Fibroblast of lung (primary cell): Measurements from ENCODE around the gene GAGE12D. TPM values are rescaled to one million over a fixed set of nuclear protein-coding genes. Genes with fewer than 3 reads are reported as not detected.
"Not testable (repeated sequence)": the region's sequence is repeated elsewhere in the genome, so short reads cannot be mapped to it uniquely, and the experiment has no call there.

Source experiments
- DNase-seq, 2 donors: peaks; one replicate each; pipeline versions ENCODE4 v3.0.0 to v3.0.0-alpha.2; 2010; ENCODE audit warnings: low read depth in 2 of 2
- H2AFZ ChIP-seq: 2 replicates; pipeline ENCODE4 v1.5.1; 2012; ENCODE audit warnings: low read length, control low read depth, inconsistent platforms
- H3K27ac ChIP-seq: 2 replicates; pipeline ENCODE4 v1.5.1; 2011; ENCODE audit warnings: low read length, control low read depth; ENCODE audit not compliant: insufficient read depth
- H3K27me3 ChIP-seq: 2 replicates; pipeline ENCODE4 v1.5.1; 2011; ENCODE audit warnings: mild to moderate bottlenecking, low read length; ENCODE audit not compliant: control insufficient read depth, insufficient read depth
- H3K36me3 ChIP-seq: 2 replicates; pipeline ENCODE4 v1.5.1; 2011; ENCODE audit warnings: low read length; ENCODE audit not compliant: control insufficient read depth, insufficient read depth
- H3K4me1 ChIP-seq: 2 replicates; pipeline ENCODE4 v1.5.1; 2011; ENCODE audit warnings: low read length; ENCODE audit not compliant: control insufficient read depth, insufficient read depth; ENCODE audit errors: extremely low read depth
- H3K4me2 ChIP-seq: 2 replicates; pipeline ENCODE4 v1.5.1; 2011; ENCODE audit warnings: low read length, control low read depth; ENCODE audit not compliant: insufficient read depth; ENCODE audit errors: extremely low read depth
- H3K4me3 ChIP-seq, 4 experiments: fragments of 200-600 bp in 1 of 4; sonication (generic) in 1 of 4; replicated peaks in 1 of 4; 2 replicates each; pipeline ENCODE4 v1.5.1; 2011 to 2016; ENCODE audit warnings: low read length in 4 of 4, low read depth in 3 of 4, mild to moderate bottlenecking in 3 of 4, control low read depth in 2 of 4, inconsistent platforms in 1 of 4, mixed read lengths in 1 of 4; ENCODE audit not compliant: insufficient read depth in 1 of 4; ENCODE audit errors: control extremely low read depth in 1 of 4
- H3K79me2 ChIP-seq: 2 replicates; pipeline ENCODE4 v1.5.1; 2012; ENCODE audit warnings: mild to moderate bottlenecking, low read length, inconsistent platforms; ENCODE audit not compliant: control insufficient read depth, insufficient read depth
- H3K9ac ChIP-seq: 2 replicates; pipeline ENCODE4 v1.5.1; 2011; ENCODE audit warnings: mild to moderate bottlenecking, low read length, control low read depth; ENCODE audit not compliant: insufficient read depth
- H3K9me3 ChIP-seq: 2 replicates; pipeline ENCODE4 v1.5.1; 2012; ENCODE audit warnings: low read depth, low read length; ENCODE audit not compliant: control insufficient read depth, insufficient read depth
- H4K20me1 ChIP-seq: 2 replicates; pipeline ENCODE4 v1.5.1; 2011; ENCODE audit warnings: low read length; ENCODE audit not compliant: control insufficient read depth, insufficient read depth; ENCODE audit errors: extremely low read depth
- polyA minus RNA-seq: library from RNA; depleted of rRNA, polyadenylated mRNA; stranded (reverse); fragments of >200 nt; gene quantifications from 2 replicates; pipeline ENCODE4 v1.2.3, GENCODE V29; 2011; ENCODE audit warnings: low replicate concordance
- polyA plus RNA-seq, 2 donors: library from polyadenylated mRNA; depleted of rRNA in 1 of 2; stranded (reverse) in 1 of 2; unstranded in 1 of 2; fragments of >200 nt; gene quantifications; 2 replicates each; pipeline ENCODE4 v1.2.1, GENCODE V29; 2011 to 2012; ENCODE audit warnings: missing spikeins in 1 of 2
- total RNA-seq: library from RNA; depleted of rRNA; stranded (reverse); fragments of >200 nt; gene quantifications from 2 replicates; pipeline ENCODE4 v1.2.1, GENCODE V29; 2014

The GAGE12D gene, protein sequence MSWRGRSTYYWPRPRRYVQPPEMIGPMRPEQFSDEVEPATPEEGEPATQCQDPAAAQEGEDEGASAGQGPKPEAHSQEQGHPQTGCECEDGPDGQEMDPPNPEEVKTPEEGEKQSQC
- total RNA-seq (not detected in 2 replicates), polyA plus RNA-seq (not detected in 2 replicates), polyA minus RNA-seq (not detected in 2 replicates)
- polyA plus RNA-seq (2012), result not detected in 2 replicates

DNA sequence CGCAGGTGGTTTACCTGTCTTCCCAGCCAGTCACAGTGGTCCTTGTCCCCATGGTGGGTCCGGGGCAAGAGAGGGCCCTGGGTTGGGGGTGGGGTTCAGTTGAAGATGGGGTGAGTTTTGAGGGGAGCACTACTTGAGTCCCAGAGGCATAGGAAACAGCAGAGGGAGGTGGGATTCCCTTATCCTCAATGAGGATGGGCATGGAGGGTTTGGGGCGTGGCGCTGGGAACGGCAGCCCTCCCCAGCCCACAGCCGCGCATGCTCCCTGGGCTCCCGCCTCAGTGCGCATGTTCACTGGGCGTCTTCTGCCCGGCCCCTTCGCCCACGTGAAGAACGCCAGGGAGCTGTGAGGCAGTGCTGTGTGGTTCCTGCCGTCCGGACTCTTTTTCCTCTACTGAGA lies at the start of gene GAGE12D:
Gene GAGE12D (plus strand): TSS at position 301 of the 400 bp plus-strand sequence. CDS start 1,155 bp downstream, outside the sequence.
- H3K79me2 ChIP-seq, DNase-seq, H3K4me2 ChIP-seq, H3K27me3 ChIP-seq, H3K9ac ChIP-seq, H3K4me3 ChIP-seq, H3K36me3 ChIP-seq, H2AFZ ChIP-seq, H3K27ac ChIP-seq, H3K4me1 ChIP-seq, H4K20me1 ChIP-seq, H3K9me3 ChIP-seq: not testable (repeated sequence)

DNA sequence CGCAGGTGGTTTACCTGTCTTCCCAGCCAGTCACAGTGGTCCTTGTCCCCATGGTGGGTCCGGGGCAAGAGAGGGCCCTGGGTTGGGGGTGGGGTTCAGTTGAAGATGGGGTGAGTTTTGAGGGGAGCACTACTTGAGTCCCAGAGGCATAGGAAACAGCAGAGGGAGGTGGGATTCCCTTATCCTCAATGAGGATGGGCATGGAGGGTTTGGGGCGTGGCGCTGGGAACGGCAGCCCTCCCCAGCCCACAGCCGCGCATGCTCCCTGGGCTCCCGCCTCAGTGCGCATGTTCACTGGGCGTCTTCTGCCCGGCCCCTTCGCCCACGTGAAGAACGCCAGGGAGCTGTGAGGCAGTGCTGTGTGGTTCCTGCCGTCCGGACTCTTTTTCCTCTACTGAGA lies 9.7 kb upstream of the GAGE12D start, which contains the start of gene GAGE12C:
Gene GAGE12C (plus strand): TSS at position 301 of the 400 bp plus-strand sequence. CDS start 1,155 bp downstream, outside the sequence.
- not testable (repeated sequence) for H3K9ac ChIP-seq, H3K27me3 ChIP-seq, H3K4me1 ChIP-seq, H3K27ac ChIP-seq, DNase-seq, H3K4me2 ChIP-seq, H3K4me3 ChIP-seq, H3K36me3 ChIP-seq, H2AFZ ChIP-seq, H3K9me3 ChIP-seq, H3K79me2 ChIP-seq, H4K20me1 ChIP-seq

DNA sequence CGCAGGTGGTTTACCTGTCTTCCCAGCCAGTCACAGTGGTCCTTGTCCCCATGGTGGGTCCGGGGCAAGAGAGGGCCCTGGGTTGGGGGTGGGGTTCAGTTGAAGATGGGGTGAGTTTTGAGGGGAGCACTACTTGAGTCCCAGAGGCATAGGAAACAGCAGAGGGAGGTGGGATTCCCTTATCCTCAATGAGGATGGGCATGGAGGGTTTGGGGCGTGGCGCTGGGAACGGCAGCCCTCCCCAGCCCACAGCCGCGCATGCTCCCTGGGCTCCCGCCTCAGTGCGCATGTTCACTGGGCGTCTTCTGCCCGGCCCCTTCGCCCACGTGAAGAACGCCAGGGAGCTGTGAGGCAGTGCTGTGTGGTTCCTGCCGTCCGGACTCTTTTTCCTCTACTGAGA lies 9.5 kb downstream of the GAGE12D start, which contains the start of gene GAGE12E:
Gene GAGE12E (plus strand): TSS at position 301 of the 400 bp plus-strand sequence. CDS start 1,155 bp downstream, outside the sequence.
- not testable (repeated sequence) for H2AFZ ChIP-seq

DNA sequence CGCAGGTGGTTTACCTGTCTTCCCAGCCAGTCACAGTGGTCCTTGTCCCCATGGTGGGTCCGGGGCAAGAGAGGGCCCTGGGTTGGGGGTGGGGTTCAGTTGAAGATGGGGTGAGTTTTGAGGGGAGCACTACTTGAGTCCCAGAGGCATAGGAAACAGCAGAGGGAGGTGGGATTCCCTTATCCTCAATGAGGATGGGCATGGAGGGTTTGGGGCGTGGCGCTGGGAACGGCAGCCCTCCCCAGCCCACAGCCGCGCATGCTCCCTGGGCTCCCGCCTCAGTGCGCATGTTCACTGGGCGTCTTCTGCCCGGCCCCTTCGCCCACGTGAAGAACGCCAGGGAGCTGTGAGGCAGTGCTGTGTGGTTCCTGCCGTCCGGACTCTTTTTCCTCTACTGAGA lies 19.0 kb downstream of the GAGE12D start, which contains the start of gene GAGE12F:
Gene GAGE12F (plus strand): TSS at position 301 of the 400 bp plus-strand sequence. CDS start 1,155 bp downstream, outside the sequence.
- not testable (repeated sequence) for H3K9ac ChIP-seq, H2AFZ ChIP-seq, H3K27me3 ChIP-seq, H3K4me3 ChIP-seq, H3K79me2 ChIP-seq, DNase-seq, H3K27ac ChIP-seq, H4K20me1 ChIP-seq, H3K36me3 ChIP-seq, H3K4me1 ChIP-seq, H3K4me2 ChIP-seq, H3K9me3 ChIP-seq

More for the DNA sequence above, 9.5 kb downstream of the GAGE12D start, which contains the start of gene GAGE12E:
- not testable (repeated sequence) for H3K27me3 ChIP-seq, H4K20me1 ChIP-seq, H3K4me3 ChIP-seq, H3K4me2 ChIP-seq, DNase-seq, H3K27ac ChIP-seq, H3K9me3 ChIP-seq, H3K79me2 ChIP-seq, H3K36me3 ChIP-seq, H3K4me1 ChIP-seq, H3K9ac ChIP-seq

DNA sequence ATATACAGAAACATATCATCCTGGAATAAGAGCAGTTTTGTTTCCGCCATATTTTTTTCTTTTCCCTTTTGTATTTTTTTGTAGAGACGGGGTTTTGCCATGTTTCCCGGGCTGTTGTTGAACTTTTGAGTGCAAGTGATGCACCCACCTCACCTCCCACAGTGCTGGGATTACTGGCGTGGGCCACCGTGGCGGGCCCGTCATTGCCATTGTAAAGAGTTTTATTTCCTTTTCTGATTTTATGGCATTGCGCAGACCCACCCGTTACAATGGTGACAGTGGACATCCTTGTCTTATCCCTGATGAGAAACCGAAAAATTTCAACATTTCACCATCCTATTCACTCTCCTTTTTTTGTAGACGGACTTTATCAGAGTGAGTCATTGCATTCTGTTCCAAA lies 27.2 kb downstream of the GAGE12D start:
- DNase-seq, H2AFZ ChIP-seq, H3K36me3 ChIP-seq, H3K4me1 ChIP-seq, H3K9ac ChIP-seq, H3K9me3 ChIP-seq, H3K27ac ChIP-seq, H4K20me1 ChIP-seq, H3K27me3 ChIP-seq, H3K4me3 ChIP-seq, H3K4me2 ChIP-seq, H3K79me2 ChIP-seq: not testable (repeated sequence)

DNA sequence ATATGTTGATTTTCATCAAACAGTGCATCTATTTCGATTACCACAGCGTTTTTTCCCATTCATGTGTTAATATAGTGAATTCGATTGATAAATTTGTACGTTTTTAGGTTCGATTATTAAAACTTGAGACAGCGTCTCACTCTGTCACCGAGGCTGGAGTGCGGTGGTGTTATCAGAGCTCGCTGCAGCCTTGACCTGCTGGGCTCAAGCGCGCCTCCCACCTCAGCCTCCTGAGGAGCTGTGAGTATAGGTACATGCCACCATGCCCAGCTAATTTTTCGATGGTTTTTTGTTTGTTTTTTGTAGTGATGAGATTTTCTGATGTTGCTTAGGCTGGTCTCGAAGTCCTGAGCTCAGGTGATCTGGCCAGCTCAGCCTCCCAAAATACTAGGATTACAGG lies 27.6 kb downstream of the GAGE12D start:
- not testable (repeated sequence) for H3K4me2 ChIP-seq, H3K27me3 ChIP-seq, H3K9me3 ChIP-seq, H3K79me2 ChIP-seq, H3K27ac ChIP-seq, H3K4me3 ChIP-seq, H2AFZ ChIP-seq, H3K4me1 ChIP-seq, H4K20me1 ChIP-seq, H3K9ac ChIP-seq, H3K36me3 ChIP-seq, DNase-seq

DNA sequence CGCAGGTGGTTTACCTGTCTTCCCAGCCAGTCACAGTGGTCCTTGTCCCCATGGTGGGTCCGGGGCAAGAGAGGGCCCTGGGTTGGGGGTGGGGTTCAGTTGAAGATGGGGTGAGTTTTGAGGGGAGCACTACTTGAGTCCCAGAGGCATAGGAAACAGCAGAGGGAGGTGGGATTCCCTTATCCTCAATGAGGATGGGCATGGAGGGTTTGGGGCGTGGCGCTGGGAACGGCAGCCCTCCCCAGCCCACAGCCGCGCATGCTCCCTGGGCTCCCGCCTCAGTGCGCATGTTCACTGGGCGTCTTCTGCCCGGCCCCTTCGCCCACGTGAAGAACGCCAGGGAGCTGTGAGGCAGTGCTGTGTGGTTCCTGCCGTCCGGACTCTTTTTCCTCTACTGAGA lies 28.6 kb downstream of the GAGE12D start, which contains the start of gene GAGE12G:
Gene GAGE12G (plus strand): TSS at position 301 of the 400 bp plus-strand sequence. CDS start 1,155 bp downstream, outside the sequence.
- H3K36me3 ChIP-seq, H3K27ac ChIP-seq, H3K4me2 ChIP-seq, H4K20me1 ChIP-seq, H3K9me3 ChIP-seq, H3K4me1 ChIP-seq, DNase-seq, H3K4me3 ChIP-seq, H3K9ac ChIP-seq, H3K79me2 ChIP-seq, H3K27me3 ChIP-seq, H2AFZ ChIP-seq: not testable (repeated sequence)
